Measurements from ENCODE around the gene CDK19. TPM values are rescaled to one million over a fixed set of nuclear protein-coding genes. Genes with fewer than 3 reads are reported as not detected.
"Not testable (repeated sequence)": the region's sequence is repeated elsewhere in the genome, so short reads cannot be mapped to it uniquely, and the experiment has no call there.

Gene CDK19
- total and polyA plus RNA-seq, 7 experiments from 2014 or later = 1.3 to 24.4 (median 20.4) TPM

DNA sequence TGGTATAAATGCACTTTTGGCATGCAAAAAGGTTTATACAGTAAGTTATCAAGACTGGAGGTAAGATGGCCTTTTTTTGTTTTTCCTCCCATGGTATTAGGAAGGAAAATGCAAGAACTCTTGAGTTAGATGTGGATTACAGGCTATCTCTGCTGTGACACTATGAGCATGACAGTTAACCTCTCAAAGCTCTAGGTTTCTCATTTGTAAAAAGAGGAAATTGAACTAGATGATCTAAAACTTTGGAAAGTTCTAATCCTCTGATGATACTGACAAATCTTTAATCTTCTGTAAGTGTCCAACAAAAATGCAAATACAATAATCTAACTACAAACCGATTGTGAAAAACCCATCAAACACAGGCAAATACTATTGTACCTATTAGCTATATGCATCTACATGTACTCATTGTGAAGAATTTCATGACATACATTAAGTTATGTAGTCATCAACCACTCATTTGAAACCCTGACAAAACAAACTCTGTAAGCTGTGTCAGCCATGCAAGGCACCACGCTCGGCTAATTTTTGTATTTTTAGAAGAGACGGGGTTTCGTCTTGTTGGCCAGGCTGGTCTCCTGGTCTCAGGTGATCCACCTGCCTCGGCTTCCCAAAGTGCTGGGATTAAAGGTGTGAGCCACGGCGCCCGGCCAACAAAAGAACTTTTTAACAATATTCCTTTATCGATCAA is 4.2 kb downstream of the CDK19 start:
- Histone ChIP-seq H3K36me3 (ENCODE audit: control insufficient read depth in 2 of 3, insufficient read depth in 3 of 3, low read length in 3 of 3) (peaks cover 0 to 6% (median 0%) of the 10 kb centered on the region in 3 experiments), H3K4me3 (ENCODE audit: low read length) (no peak overlapping the region), H3K9me3 (ENCODE audit: control insufficient read depth in 2 of 3, low read length in 3 of 3) (no peaks in the 10 kb centered on the region), H3K27ac (ENCODE audit: low read depth, low read length) (no peak overlapping the region), H3K4me1 (ENCODE audit: control insufficient read depth in 2 of 2, insufficient read depth in 2 of 2, low read length in 2 of 2) (peaks cover 7 to 15% of the 10 kb centered on the region in 2 donors), H3K27me3 (ENCODE audit: control insufficient read depth in 2 of 2, insufficient read depth in 2 of 2, low read length in 2 of 2) (no peaks in the 10 kb centered on the region)
- intact Hi-C loops (cut with micrococcal nuclease) = loop anchor here in 1 of 2 donors (10.0 kb wide), 1 partner anchor 1356 kb away; the partner anchor contains the start of gene MICAL1
- H3K4me1 Mint-ChIP-seq = peaks cover 13 to 32% (median 26%) of the 10 kb centered on the region in 7 donors
- POLR2A ChIA-PET = interaction anchor here (13.8 kb wide), 1 partner anchor 65 kb away, joined by 413 read pairs; the partner anchor contains the start of gene AMD1
- no peaks in the 10 kb centered on the region for H3K27me3 Mint-ChIP-seq
- ATAC-seq (no peak), DNase-seq (no peak)
- peaks cover 0 to 10% (median 0%) of the 10 kb centered on the region in 5 donors for H3K36me3 Mint-ChIP-seq
- CTCF ChIA-PET = no interaction called here
- H3K4me3 Mint-ChIP-seq = no peak overlapping the region
- H3K27ac Mint-ChIP-seq = no peak overlapping the region
- H3K9me3 Mint-ChIP-seq = peaks cover 0 to 6% (median 0%) of the 10 kb centered on the region in 11 donors

DNA sequence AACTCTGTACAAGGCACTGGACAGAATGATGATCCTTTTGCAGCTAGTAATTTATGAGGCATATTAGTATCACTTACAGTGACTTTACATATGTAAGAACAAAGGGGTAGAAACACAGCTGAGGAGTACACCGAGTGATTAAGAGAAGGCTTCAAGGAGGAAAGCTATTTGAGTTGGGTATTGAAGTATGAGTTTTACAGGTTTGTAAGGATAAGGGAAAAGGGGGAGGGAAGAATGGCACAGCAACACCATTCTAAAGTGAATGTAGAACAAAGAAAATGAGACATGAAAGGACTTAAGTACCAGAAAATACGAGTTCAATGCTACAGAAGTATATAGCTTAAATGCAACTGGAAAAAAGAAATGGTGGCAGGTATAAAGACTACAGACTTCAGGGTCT is 5.5 kb downstream of the CDK19 start:
- CTCF ChIA-PET = interaction anchor here (0.6 to 1.4 kb wide), 2 partner anchors 69 to 557 kb away, joined by 3 to 4 read pairs; no protein-coding TSS in a partner anchor
- no peak for DNase-seq
- H3K27me3 Mint-ChIP-seq = no peaks in the 10 kb centered on the region
- H3K36me3 Mint-ChIP-seq = peaks cover 3 to 11% (median 3%) of the 10 kb centered on the region in 5 donors
- no peaks in the 10 kb centered on the region for H3K9me3 Mint-ChIP-seq
- Histone ChIP-seq H3K36me3 (ENCODE audit: control insufficient read depth in 2 of 3, insufficient read depth in 3 of 3, low read length in 3 of 3) (peaks cover 0 to 4% (median 0%) of the 10 kb centered on the region in 3 experiments), H3K9me3 (ENCODE audit: control insufficient read depth in 2 of 3, low read length in 3 of 3) (no peaks in the 10 kb centered on the region), H3K4me3 (ENCODE audit: low read length) (no peak overlapping the region), H3K27me3 (ENCODE audit: control insufficient read depth in 2 of 2, insufficient read depth in 2 of 2, low read length in 2 of 2) (no peaks in the 10 kb centered on the region), H3K4me1 (ENCODE audit: control insufficient read depth in 2 of 2, insufficient read depth in 2 of 2, low read length in 2 of 2) (peaks cover 6 to 15% of the 10 kb centered on the region in 2 donors), H3K27ac (ENCODE audit: low read depth, low read length) (no peak overlapping the region)
- H3K4me1 Mint-ChIP-seq = peaks cover 22 to 39% (median 32%) of the 10 kb centered on the region in 7 donors
- intact Hi-C loops (cut with micrococcal nuclease) = loop anchor here in 1 of 2 donors (10.0 kb wide), 1 partner anchor 1355 kb away; the partner anchor contains the start of gene MICAL1
- ATAC-seq = no peak
- POLR2A ChIA-PET = interaction anchor here (0.5 to 13.8 kb wide), 3 partner anchors 11 to 66 kb away, joined by 3 to 413 read pairs (median 3); partner anchors contain the start of gene AMD1
- no peak overlapping the region for H3K4me3 Mint-ChIP-seq
- peak overlapping the region in 1 of 9 donors; percentile 3 for H3K27ac Mint-ChIP-seq

DNA sequence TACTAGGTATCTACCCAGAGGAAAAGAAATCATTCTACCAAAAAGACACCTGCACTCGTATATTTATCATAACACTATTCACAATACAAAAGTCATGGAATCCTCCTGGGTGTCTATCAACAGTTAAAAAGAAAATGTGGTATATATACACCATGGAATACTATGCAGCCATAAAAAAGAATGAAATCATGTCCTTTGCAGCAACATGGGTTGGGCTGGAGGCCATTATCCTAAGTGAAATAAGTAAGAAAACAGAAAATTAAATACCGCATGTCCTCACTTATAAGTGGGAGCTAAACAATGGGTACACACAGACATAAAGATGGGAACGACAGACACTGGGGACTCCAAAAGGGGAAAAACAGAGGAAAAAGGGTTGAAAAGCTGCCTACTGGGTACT is 13.1 kb downstream of the CDK19 start:
- H3K4me3 Mint-ChIP-seq; H3K27me3 Mint-ChIP-seq; DNase-seq; intact Hi-C loops (cut with micrococcal nuclease); ATAC-seq; H3K27ac ChIP-seq (ENCODE audit: low read depth, low read length); H3K27me3 ChIP-seq (ENCODE audit: control insufficient read depth in 2 of 2, insufficient read depth in 2 of 2, low read length in 2 of 2); H3K27ac Mint-ChIP-seq; H3K9me3 ChIP-seq (ENCODE audit: control insufficient read depth in 2 of 3, low read length in 3 of 3); H3K36me3 ChIP-seq (ENCODE audit: control insufficient read depth in 2 of 3, insufficient read depth in 3 of 3, low read length in 3 of 3); H3K4me1 ChIP-seq (ENCODE audit: control insufficient read depth in 2 of 2, insufficient read depth in 2 of 2, low read length in 2 of 2); H3K4me3 ChIP-seq (ENCODE audit: low read length): not testable (repeated sequence)
- ChIA-PET CTCF (interaction anchor here (0.6 kb wide), 1 partner anchor 677 kb away, joined by 3 read pairs; no protein-coding TSS in a partner anchor), POLR2A (interaction anchor here (0.6 kb wide), 1 partner anchor 179 kb away, joined by 3 read pairs; the partner anchor contains the start of gene RPF2)
- H3K36me3 Mint-ChIP-seq = peaks cover 11 to 28% (median 25%) of the 10 kb centered on the region in 5 donors
- H3K9me3 Mint-ChIP-seq = peaks cover 0 to 14% (median 7%) of the 10 kb centered on the region in 11 donors
- peaks cover 21 to 42% (median 36%) of the 10 kb centered on the region in 7 donors for H3K4me1 Mint-ChIP-seq

DNA sequence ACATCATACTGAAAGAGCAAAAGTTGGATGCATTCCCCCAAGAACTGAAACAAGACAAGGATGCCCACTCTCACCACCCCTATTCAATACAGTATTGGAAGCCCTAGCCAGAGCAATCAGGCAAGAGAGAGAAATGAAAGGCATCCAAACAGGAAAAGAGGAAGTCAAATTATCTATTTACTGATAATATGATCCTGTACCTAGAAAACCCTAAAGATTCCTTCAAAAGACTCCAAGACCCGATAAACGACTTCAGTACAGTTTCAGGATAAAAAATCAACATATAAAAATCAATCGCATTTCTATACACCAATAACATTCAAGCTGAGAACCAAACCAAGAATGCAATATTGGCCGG is 14.5 kb downstream of the CDK19 start:
- POLR2A ChIA-PET = interaction anchor here (1.5 kb wide), 1 partner anchor 73 kb away, joined by 3 read pairs; no protein-coding TSS in a partner anchor
- no peaks in the 10 kb centered on the region for H3K27me3 Mint-ChIP-seq
- CTCF ChIA-PET = no interaction called here

DNA sequence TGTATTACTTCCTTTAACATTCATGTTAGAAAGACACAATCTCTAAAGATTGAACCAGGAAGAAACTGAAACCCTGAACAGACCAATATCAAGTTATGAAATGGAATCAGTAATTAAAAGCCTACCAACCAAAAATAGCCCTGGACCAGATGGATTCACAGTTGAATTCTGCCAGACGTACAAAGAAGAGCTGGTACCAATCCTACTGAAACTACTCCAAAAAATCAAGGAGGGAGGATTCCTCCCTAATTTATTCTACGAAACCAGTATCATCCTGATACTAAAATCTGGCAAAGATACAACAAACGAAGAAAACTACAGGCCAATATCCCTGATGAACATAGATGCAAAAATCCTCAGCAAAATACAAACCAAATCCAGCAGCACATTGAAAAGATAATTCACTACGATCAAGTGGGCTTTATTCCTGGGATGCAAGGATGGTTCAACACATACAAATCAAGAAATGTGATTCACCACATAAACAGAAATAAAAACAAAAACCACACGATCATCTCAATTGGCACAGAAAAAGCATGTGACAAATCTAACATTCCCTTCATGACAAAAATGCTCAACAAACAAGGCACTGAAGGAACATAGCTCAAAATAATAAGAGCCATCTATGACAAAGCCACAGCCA is 15.0 kb downstream of the CDK19 start:
- DNase-seq = no peak
- CTCF ChIA-PET = no interaction called here
- H3K36me3 ChIP-seq (ENCODE audit: control insufficient read depth in 2 of 3, insufficient read depth in 3 of 3, low read length in 3 of 3) = no peaks in the 10 kb centered on the region
- intact Hi-C loops (cut with micrococcal nuclease) = no loop called here
- no peaks in the 10 kb centered on the region for H3K4me1 ChIP-seq (ENCODE audit: control insufficient read depth in 2 of 2, insufficient read depth in 2 of 2, low read length in 2 of 2)
- H3K4me1 Mint-ChIP-seq = peaks cover 19 to 36% (median 31%) of the 10 kb centered on the region in 7 donors
- H3K9me3 ChIP-seq (ENCODE audit: control insufficient read depth in 2 of 3, low read length in 3 of 3) = no peaks in the 10 kb centered on the region
- no peak overlapping the region for H3K4me3 Mint-ChIP-seq
- ATAC-seq = no peak
- POLR2A ChIA-PET = interaction anchor here (1.5 kb wide), 1 partner anchor 74 kb away, joined by 3 read pairs; no protein-coding TSS in a partner anchor
- peaks cover 0 to 14% (median 7%) of the 10 kb centered on the region in 11 donors for H3K9me3 Mint-ChIP-seq
- H3K4me3 ChIP-seq (ENCODE audit: low read length) = no peak overlapping the region
- no peak overlapping the region for H3K27ac ChIP-seq (ENCODE audit: low read depth, low read length)
- H3K27me3 Mint-ChIP-seq = no peaks in the 10 kb centered on the region
- peaks cover 11 to 28% (median 23%) of the 10 kb centered on the region in 5 donors for H3K36me3 Mint-ChIP-seq
- no peaks in the 10 kb centered on the region for H3K27me3 ChIP-seq (ENCODE audit: control insufficient read depth in 2 of 2, insufficient read depth in 2 of 2, low read length in 2 of 2)
- H3K27ac Mint-ChIP-seq = peak overlapping the region in 1 of 9 donors; percentile 12

More for the DNA sequence above, 14.5 kb downstream of the CDK19 start:
- Mint-ChIP-seq H3K9me3 (peaks cover 0 to 14% (median 7%) of the 10 kb centered on the region in 11 donors), H3K4me1 (peaks cover 19 to 38% (median 31%) of the 10 kb centered on the region in 7 donors), H3K4me3 (no peak overlapping the region), H3K27ac (no peak overlapping the region), H3K36me3 (peaks cover 11 to 28% (median 23%) of the 10 kb centered on the region in 5 donors)
- Histone ChIP-seq H3K9me3 (ENCODE audit: control insufficient read depth in 2 of 3, low read length in 3 of 3) (no peaks in the 10 kb centered on the region), H3K4me3 (ENCODE audit: low read length) (no peak overlapping the region), H3K36me3 (ENCODE audit: control insufficient read depth in 2 of 3, insufficient read depth in 3 of 3, low read length in 3 of 3) (no peaks in the 10 kb centered on the region), H3K4me1 (ENCODE audit: control insufficient read depth in 2 of 2, insufficient read depth in 2 of 2, low read length in 2 of 2) (no peaks in the 10 kb centered on the region), H3K27me3 (ENCODE audit: control insufficient read depth in 2 of 2, insufficient read depth in 2 of 2, low read length in 2 of 2) (no peaks in the 10 kb centered on the region), H3K27ac (ENCODE audit: low read depth, low read length) (no peak overlapping the region)
- ATAC-seq (no peak), DNase-seq (no peak)
- intact Hi-C loops (cut with micrococcal nuclease) = no loop called here

DNA sequence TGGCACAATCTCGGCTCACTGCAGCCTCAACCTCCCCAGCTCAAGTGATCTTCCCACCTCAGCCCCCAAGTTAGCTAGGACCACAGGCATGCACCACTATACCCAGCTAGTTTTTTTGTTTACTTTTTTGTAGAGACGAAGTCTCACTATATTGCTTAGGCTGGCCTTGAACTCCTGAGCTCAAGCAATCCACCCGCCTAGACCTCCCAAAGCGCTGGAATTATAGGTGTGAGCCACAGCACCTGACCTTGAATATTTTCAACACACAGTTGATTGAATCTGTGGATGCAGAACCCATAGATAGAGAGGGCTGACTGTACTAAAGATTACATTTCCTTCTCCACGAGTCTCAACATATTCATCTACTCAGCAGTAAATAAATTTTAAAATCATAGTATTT is 15.6 kb downstream of the CDK19 start:
- DNase-seq (no peak), ATAC-seq (no peak)
- Histone ChIP-seq H3K4me3 (ENCODE audit: low read length) (no peak overlapping the region), H3K27ac (ENCODE audit: low read depth, low read length) (no peak overlapping the region), H3K36me3 (ENCODE audit: control insufficient read depth in 2 of 3, insufficient read depth in 3 of 3, low read length in 3 of 3) (no peaks in the 10 kb centered on the region), H3K4me1 (ENCODE audit: control insufficient read depth in 2 of 2, insufficient read depth in 2 of 2, low read length in 2 of 2) (no peaks in the 10 kb centered on the region), H3K27me3 (ENCODE audit: control insufficient read depth in 2 of 2, insufficient read depth in 2 of 2, low read length in 2 of 2) (no peaks in the 10 kb centered on the region), H3K9me3 (ENCODE audit: control insufficient read depth in 2 of 3, low read length in 3 of 3) (no peaks in the 10 kb centered on the region)
- H3K4me3 Mint-ChIP-seq = no peak overlapping the region
- H3K27me3 Mint-ChIP-seq = no peaks in the 10 kb centered on the region
- peaks cover 7 to 24% (median 23%) of the 10 kb centered on the region in 5 donors for H3K36me3 Mint-ChIP-seq
- POLR2A ChIA-PET = interaction anchor here (1.5 kb wide), 2 partner anchors 10 to 74 kb away, joined by 3 read pairs; no protein-coding TSS in a partner anchor
- H3K27ac Mint-ChIP-seq = no peak overlapping the region
- peaks cover 0 to 14% (median 7%) of the 10 kb centered on the region in 11 donors for H3K9me3 Mint-ChIP-seq
- CTCF ChIA-PET = no interaction called here
- intact Hi-C loops (cut with micrococcal nuclease) = loop anchor here in 1 of 2 donors (10.0 kb wide), 1 partner anchor 65 kb away; no protein-coding TSS in a partner anchor
- peaks cover 14 to 29% (median 25%) of the 10 kb centered on the region in 7 donors for H3K4me1 Mint-ChIP-seq
